Measurements from ENCODE around the gene ELAVL1. TPM values are rescaled to one million over a fixed set of nuclear protein-coding genes. Genes with fewer than 3 reads are reported as not detected.
"Not testable (repeated sequence)": the region's sequence is repeated elsewhere in the genome, so short reads cannot be mapped to it uniquely, and the experiment has no call there.

ELAVL1 gene
- total and polyA plus RNA-seq, 2 of the 13 experiments (the other 11 are each of a cell fraction or from before 2014, with no cell fraction given), result 27.9 to 38.4 TPM

DNA sequence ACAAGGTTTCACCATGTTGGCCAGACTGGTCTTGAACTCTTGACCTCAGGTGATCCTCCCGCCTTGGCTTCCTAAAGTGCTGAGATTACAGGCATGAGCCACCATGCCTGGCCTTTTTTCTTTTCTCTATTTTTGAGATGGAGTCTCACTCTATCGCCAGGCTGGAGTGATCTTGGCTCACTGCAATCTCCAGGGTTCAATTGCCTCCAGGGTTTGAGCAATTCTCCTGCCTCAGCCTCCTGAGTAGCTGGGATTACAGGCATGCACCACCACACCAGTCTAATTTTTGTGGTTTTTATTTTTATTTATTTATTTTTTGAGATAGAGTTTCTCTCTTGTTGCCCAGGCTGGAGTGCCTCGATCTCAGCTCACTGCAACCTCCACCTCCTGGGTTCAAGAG lies 18.8 kb upstream of the ELAVL1 start:
- H3K79me2 ChIP-seq (ENCODE audit: insufficient read depth, low read length); DNase-seq (ENCODE audit: low spot score); H3K36me3 ChIP-seq (replicated peaks in 1 of 2; ENCODE audit: control insufficient read depth in 1 of 2, insufficient read depth in 2 of 2, low read length in 2 of 2); H3K27ac ChIP-seq (ENCODE audit: extremely low read length, insufficient read depth, low read length); H3K4me2 ChIP-seq (ENCODE audit: low read depth, low read length); POLR2A ChIA-PET; FAIRE-seq; BruUV-seq (replicated peaks); H2AFZ ChIP-seq (ENCODE audit: low read length); H3K9ac ChIP-seq (ENCODE audit: insufficient read depth, low read depth, low read length); H3K4me3 ChIP-seq (replicated peaks in 1 of 3; ENCODE audit: insufficient read depth in 1 of 3, low read depth in 2 of 3, low read length in 3 of 3); H4K20me1 ChIP-seq (ENCODE audit: insufficient read depth, low read length); intact Hi-C loops (cut with micrococcal nuclease; ENCODE audit: unreplicated experiment); H3K9me3 ChIP-seq (ENCODE audit: low read length); CTCF ChIA-PET (ENCODE audit: low intra/inter-chr PET ratio, low total read pairs); ATAC-seq; H3K27me3 ChIP-seq (ENCODE audit: control insufficient read depth in 1 of 2, insufficient read depth in 2 of 2, low read length in 2 of 2): not testable (repeated sequence)
- in situ Hi-C loops (cut with HindIII; ENCODE audit: extremely low pct_ligation_motif_present, low pct_unique_long_range_greater_than_20kb), result loop anchor here (25.0 kb wide), 1 partner anchor 238 kb away; no protein-coding TSS in a partner anchor
- peaks cover 37% of the 10 kb centered on the region for H3K4me1 ChIP-seq (ENCODE audit: insufficient read depth, low read length)
- WGBS (ENCODE audit: low lambda C conversion rate), result 84% methylated on average over 3 of the region's 3 CpGs

DNA sequence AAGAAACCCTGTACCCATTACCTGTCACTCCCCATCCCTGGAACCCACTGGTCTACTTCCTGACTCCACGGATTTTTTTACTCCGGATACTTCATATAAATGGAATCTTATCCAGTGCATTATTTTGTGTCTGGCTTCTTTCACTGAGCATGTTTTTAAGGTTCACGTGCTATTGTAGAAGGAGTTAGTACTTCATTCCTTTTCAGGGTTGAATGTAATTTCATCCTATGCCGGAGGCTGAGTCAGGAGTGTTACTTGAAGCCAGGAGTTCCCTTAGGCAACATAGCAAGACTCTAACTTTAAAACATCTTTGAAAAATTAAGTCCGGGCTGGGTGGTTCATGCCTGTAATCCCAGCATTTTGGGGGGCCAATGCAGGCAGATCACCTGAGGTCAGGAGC lies 17.9 kb upstream of the ELAVL1 start:
- Histone ChIP-seq H4K20me1 (ENCODE audit: insufficient read depth, low read length) (no peaks in the 10 kb centered on the region), H3K9me3 (ENCODE audit: low read length) (no peaks in the 10 kb centered on the region), H3K4me1 (ENCODE audit: insufficient read depth, low read length) (peaks cover 29% of the 10 kb centered on the region), H3K9ac (ENCODE audit: insufficient read depth, low read depth, low read length) (no peak overlapping the region), H3K36me3 (replicated peaks in 1 of 2; ENCODE audit: control insufficient read depth in 1 of 2, insufficient read depth in 2 of 2, low read length in 2 of 2) (no peaks in the 10 kb centered on the region), H3K27me3 (ENCODE audit: control insufficient read depth in 1 of 2, insufficient read depth in 2 of 2, low read length in 2 of 2) (peaks cover 0 to 3% of the 10 kb centered on the region in 2 experiments; a peak in 2 of 5 replicates), H2AFZ (ENCODE audit: low read length) (no peak overlapping the region), H3K4me3 (replicated peaks in 1 of 3; ENCODE audit: insufficient read depth in 1 of 3, low read depth in 2 of 3, low read length in 3 of 3) (no peak overlapping the region), H3K4me2 (ENCODE audit: low read depth, low read length) (no peak overlapping the region), H3K79me2 (ENCODE audit: insufficient read depth, low read length) (no peaks in the 10 kb centered on the region), H3K27ac (ENCODE audit: extremely low read length, insufficient read depth, low read length) (no peak overlapping the region)
- POLR2A ChIA-PET, result no interaction called here
- BruUV-seq (replicated peaks), result no TSS peak
- DNase-seq (ENCODE audit: low spot score) (no peak), ATAC-seq (no peak), FAIRE-seq (no peak)
- 69% methylated on average over 5 of the region's 5 CpGs for WGBS (ENCODE audit: low lambda C conversion rate)
- CTCF ChIA-PET (ENCODE audit: low intra/inter-chr PET ratio, low total read pairs), result no interaction called here
- TF ChIP-seq FOXP1 (IDR thresholded peaks at IDR 0.05) (no peak), FOXP1 (CRISPR knock-in tag; IDR thresholded peaks at IDR 0.05) (no peak), ZFAT (CRISPR knock-in tag; conservative IDR thresholded peaks at IDR 0.05) (no peak), TAF1 (CRISPR knock-in tag; IDR thresholded peaks at IDR 0.05) (no peak), RELA (CRISPR knock-in tag; IDR thresholded peaks at IDR 0.05) (no peak), ZNF772 (CRISPR knock-in tag; IDR thresholded peaks at IDR 0.05) (no peak), ZNF839 (CRISPR knock-in tag; IDR thresholded peaks at IDR 0.05; ENCODE audit: borderline replicate concordance) (no peak), HMG20A (CRISPR knock-in tag; IDR thresholded peaks at IDR 0.05; ENCODE audit: borderline replicate concordance) (no peak), ZNF629 (CRISPR knock-in tag; conservative IDR thresholded peaks at IDR 0.05) (no peak), ATRX (CRISPR knock-in tag; IDR thresholded peaks at IDR 0.05; ENCODE audit: borderline replicate concordance) (no peak), ZFYVE20 (CRISPR knock-in tag; IDR thresholded peaks at IDR 0.05; ENCODE audit: borderline replicate concordance, low read depth) (no peak), ZNF589 (CRISPR knock-in tag; conservative IDR thresholded peaks at IDR 0.05) (no peak)
- in situ Hi-C loops (cut with HindIII; ENCODE audit: extremely low pct_ligation_motif_present, low pct_unique_long_range_greater_than_20kb) (loop anchor here (25.0 kb wide), 1 partner anchor 239 kb away; no protein-coding TSS in a partner anchor), intact Hi-C loops (cut with micrococcal nuclease; ENCODE audit: unreplicated experiment) (no loop called here)
